PFSK-1 (cell line): ENCODE data around the gene PDE8B.

ENCODE experiments used
- FOXP2 ChIP-seq: optimal IDR thresholded peaks from 2 replicates; pipeline ENCODE3; 2011; ENCODE audit warnings: borderline replicate concordance, control low read depth, inconsistent platforms; ENCODE audit not compliant: insufficient read depth; ENCODE audit errors: extremely low read length, extremely low read depth
- POLR2AphosphoS5 ChIP-seq: IDR thresholded peaks from 2 replicates; pipeline ENCODE4 v1.6.1; 2012; ENCODE audit warnings: low read depth, mild to moderate bottlenecking, control low read depth, low read length, moderate library complexity
- SIN3A ChIP-seq: IDR thresholded peaks from 2 replicates; pipeline ENCODE4 v1.6.1; 2012; ENCODE audit warnings: mild to moderate bottlenecking, low read length, moderate library complexity, borderline replicate concordance; ENCODE audit not compliant: insufficient read depth
- TF ChIP-seq, protein P1 (sequence below), 2 experiments: IDR thresholded peaks; 2 replicates each; pipeline versions ENCODE4 v1.6.1 to v1.8.0; 2011 to 2012; ENCODE audit warnings: low read depth in 2 of 2, low read length in 2 of 2, control low read depth in 1 of 2, inconsistent platforms in 1 of 2, mild to moderate bottlenecking in 1 of 2, moderate library complexity in 1 of 2; ENCODE audit not compliant: insufficient read depth in 1 of 2

- TF ChIP-seq, protein P1, sequence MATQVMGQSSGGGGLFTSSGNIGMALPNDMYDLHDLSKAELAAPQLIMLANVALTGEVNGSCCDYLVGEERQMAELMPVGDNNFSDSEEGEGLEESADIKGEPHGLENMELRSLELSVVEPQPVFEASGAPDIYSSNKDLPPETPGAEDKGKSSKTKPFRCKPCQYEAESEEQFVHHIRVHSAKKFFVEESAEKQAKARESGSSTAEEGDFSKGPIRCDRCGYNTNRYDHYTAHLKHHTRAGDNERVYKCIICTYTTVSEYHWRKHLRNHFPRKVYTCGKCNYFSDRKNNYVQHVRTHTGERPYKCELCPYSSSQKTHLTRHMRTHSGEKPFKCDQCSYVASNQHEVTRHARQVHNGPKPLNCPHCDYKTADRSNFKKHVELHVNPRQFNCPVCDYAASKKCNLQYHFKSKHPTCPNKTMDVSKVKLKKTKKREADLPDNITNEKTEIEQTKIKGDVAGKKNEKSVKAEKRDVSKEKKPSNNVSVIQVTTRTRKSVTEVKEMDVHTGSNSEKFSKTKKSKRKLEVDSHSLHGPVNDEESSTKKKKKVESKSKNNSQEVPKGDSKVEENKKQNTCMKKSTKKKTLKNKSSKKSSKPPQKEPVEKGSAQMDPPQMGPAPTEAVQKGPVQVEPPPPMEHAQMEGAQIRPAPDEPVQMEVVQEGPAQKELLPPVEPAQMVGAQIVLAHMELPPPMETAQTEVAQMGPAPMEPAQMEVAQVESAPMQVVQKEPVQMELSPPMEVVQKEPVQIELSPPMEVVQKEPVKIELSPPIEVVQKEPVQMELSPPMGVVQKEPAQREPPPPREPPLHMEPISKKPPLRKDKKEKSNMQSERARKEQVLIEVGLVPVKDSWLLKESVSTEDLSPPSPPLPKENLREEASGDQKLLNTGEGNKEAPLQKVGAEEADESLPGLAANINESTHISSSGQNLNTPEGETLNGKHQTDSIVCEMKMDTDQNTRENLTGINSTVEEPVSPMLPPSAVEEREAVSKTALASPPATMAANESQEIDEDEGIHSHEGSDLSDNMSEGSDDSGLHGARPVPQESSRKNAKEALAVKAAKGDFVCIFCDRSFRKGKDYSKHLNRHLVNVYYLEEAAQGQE (IDR thresholded peaks at IDR 0.05; ENCODE audit: insufficient read depth in 1 of 2, low read depth in 2 of 2, low read length in 2 of 2) = no peak
- TF ChIP-seq POLR2AphosphoS5 (no peak), SIN3A (no peak), FOXP2 (no peak)
Measured at GRCh38 chr5:77376609-77377300, 166.3 kb downstream of the PDE8B start.
